Uterus (tissue), 4 donors: ENCODE measurements around the gene PALD1. TPM values are rescaled to one million over a fixed set of nuclear protein-coding genes. Genes with fewer than 3 reads are reported as not detected.

ENCODE experiments used
- DNase-seq, 2 donors: peaks; one replicate each; pipeline ENCODE4 v3.0.0-alpha.2; 2019 to 2020
- H3K27ac ChIP-seq, 2 donors: fragments of 200-600 bp; sonication (generic); 1 replicate in 1 of 2; 2 replicates in 1 of 2; pipeline ENCODE4 v1.5.1; 2016 to 2018
- H3K27me3 ChIP-seq, 2 donors: fragments of 200-600 bp; sonication (generic); one replicate each; pipeline ENCODE4 v1.5.1; 2018 to 2019; ENCODE audit warnings: control low read depth in 1 of 2
- H3K36me3 ChIP-seq, 2 donors: fragments of 200-600 bp; sonication (generic); one replicate each; pipeline ENCODE4 v1.5.1; 2019; ENCODE audit warnings: control low read depth in 1 of 2
- H3K4me1 ChIP-seq, 2 donors: fragments of 200-600 bp; sonication (generic); one replicate each; pipeline ENCODE4 v1.5.1; 2018 to 2019; ENCODE audit warnings: control low read depth in 1 of 2
- H3K4me3 ChIP-seq, 2 donors: fragments of 200-600 bp; sonication (generic); 1 replicate in 1 of 2; 2 replicates in 1 of 2; pipeline ENCODE4 v1.5.1; 2018 to 2019; ENCODE audit warnings: mild to moderate bottlenecking in 1 of 2
- H3K9me3 ChIP-seq, 2 donors: fragments of 200-600 bp; sonication (generic); one replicate each; pipeline ENCODE4 v1.5.1; 2019; ENCODE audit warnings: control low read depth in 1 of 2
- POLR2A ChIP-seq, 2 donors: fragments of 450-650 bp; IDR thresholded peaks; one replicate each; pipeline ENCODE4 v1.6.1; 2016; ENCODE audit warnings: antibody characterized with exemption in 2 of 2, mild to moderate bottlenecking in 1 of 2, moderate library complexity in 1 of 2
- intact Hi-C: fragments of 100-400 bp; cut with DNase I; formaldehyde crosslinking; loops from one replicate; pipeline ENCODE4 v1.15.1; 2023; ENCODE audit warnings: low total_unique reads
- total RNA-seq, 4 donors: library from RNA; depleted of rRNA in 3 of 4; stranded (reverse); fragments of >200 nt in 3 of 4; gene quantifications; one replicate each; pipeline versions ENCODE4 v1.1.0 to v1.2.4, GENCODE V29; 2014 to 2023
- TF ChIP-seq, protein P1 (sequence below), 4 experiments: fragments of 200-600 bp in 2 of 4; fragments of 450-650 bp in 2 of 4; sonication (generic) in 2 of 4; IDR thresholded peaks; one replicate each; pipeline ENCODE4 v1.5.1; 2016 to 2019; ENCODE audit warnings: antibody characterized with exemption in 4 of 4, mild to moderate bottlenecking in 2 of 4, moderate library complexity in 1 of 4
- donor health status: DM: yes; HTN: yes; CAD: no.

PALD1 gene
- total RNA-seq, 4 donors from 2014 or later: 1.8 to 21.6 (median 10.3) TPM

DNA sequence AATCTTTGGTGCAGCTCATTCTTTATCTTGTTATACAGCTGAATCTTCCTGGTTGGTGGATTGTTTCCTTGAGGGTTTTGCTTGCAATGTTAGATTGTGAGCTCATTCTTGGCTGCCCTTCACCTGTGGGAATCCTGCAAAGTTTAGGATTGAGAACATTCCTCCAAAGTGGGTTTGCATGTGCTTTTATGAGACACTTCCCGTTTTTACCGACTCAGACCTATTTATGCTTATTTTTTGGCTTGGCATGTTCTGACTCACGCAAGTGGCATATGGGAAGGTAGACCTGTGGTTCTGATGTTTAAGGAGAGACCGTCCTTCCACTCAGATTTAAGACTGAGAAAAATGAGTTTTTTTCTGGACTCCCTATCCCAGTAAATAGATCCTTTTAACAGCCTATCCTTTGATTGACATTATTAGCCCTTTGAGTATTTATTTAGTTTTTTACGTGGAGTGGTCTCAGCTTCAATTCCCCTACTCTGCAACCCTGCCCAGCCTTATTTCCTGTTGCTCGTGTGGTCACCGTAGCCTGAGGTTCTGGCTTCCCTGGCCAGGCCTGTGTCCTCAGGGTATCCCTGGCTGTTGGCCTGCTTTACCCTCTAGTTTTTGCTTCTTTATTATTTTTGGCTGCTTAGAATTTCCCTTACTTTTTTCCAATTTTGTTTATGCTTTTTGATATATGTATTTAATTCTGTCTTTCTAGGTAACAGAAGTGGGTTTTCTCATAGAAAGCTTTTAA is 137.4 kb downstream of the PALD1 start:
- H3K27ac ChIP-seq: no peak overlapping the region
- H3K4me1 ChIP-seq: no peaks in the 10 kb centered on the region
- DNase-seq: no peak
- intact Hi-C loops: no loop called here
- H3K9me3 ChIP-seq: peaks cover 0 to 10% of the 10 kb centered on the region in 2 donors
- no peaks in the 10 kb centered on the region for H3K27me3 ChIP-seq
- H3K36me3 ChIP-seq: no peaks in the 10 kb centered on the region
- no peak overlapping the region for H3K4me3 ChIP-seq
- no peak for TF ChIP-seq POLR2A (IDR thresholded peaks at IDR 0.05)
- TF ChIP-seq, protein P1, sequence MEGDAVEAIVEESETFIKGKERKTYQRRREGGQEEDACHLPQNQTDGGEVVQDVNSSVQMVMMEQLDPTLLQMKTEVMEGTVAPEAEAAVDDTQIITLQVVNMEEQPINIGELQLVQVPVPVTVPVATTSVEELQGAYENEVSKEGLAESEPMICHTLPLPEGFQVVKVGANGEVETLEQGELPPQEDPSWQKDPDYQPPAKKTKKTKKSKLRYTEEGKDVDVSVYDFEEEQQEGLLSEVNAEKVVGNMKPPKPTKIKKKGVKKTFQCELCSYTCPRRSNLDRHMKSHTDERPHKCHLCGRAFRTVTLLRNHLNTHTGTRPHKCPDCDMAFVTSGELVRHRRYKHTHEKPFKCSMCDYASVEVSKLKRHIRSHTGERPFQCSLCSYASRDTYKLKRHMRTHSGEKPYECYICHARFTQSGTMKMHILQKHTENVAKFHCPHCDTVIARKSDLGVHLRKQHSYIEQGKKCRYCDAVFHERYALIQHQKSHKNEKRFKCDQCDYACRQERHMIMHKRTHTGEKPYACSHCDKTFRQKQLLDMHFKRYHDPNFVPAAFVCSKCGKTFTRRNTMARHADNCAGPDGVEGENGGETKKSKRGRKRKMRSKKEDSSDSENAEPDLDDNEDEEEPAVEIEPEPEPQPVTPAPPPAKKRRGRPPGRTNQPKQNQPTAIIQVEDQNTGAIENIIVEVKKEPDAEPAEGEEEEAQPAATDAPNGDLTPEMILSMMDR (IDR thresholded peaks at IDR 0.05): no peak

DNA sequence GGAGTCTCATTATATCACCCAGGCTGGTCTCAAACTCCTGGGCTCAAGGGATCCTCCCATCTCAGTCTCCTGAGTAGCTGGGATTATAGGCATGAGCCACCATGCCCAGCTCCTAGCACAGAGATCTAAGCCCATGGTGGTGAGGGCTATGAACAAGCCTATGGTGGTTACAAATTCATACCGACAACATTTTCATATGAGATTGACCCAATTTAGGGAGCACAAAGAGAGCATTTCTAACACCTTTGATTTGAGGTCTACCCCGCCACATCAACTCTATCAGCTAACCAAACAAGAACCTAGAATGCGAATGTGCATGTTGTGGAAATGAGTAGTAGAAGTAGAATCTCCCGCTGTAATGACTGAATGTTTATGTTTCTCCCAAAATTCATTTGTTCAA is 138.2 kb downstream of the PALD1 start:
- no peak overlapping the region for H3K27ac ChIP-seq
- H3K27me3 ChIP-seq: no peaks in the 10 kb centered on the region
- DNase-seq: no peak
- no peaks in the 10 kb centered on the region for H3K36me3 ChIP-seq
- TF ChIP-seq, protein P1 (IDR thresholded peaks at IDR 0.05): no peak
- no peak for TF ChIP-seq POLR2A (IDR thresholded peaks at IDR 0.05)
- no peak overlapping the region for H3K4me3 ChIP-seq
- intact Hi-C loops: no loop called here
- H3K9me3 ChIP-seq: peaks cover 0 to 10% of the 10 kb centered on the region in 2 donors
- H3K4me1 ChIP-seq: no peaks in the 10 kb centered on the region

Other genes with a start within 250 kb of the PALD1 start
- gene PPA1, start 245.3 kb upstream of the PALD1 start, total RNA-seq: 100 to 1,000 TPM in 1 of 4 donors, 10 to 100 TPM in 3; 48.5 to 107 (median 69.8) TPM
- gene NPFFR1, start 194.8 kb upstream of the PALD1 start, total RNA-seq: 1 to 10 TPM in 1 of 4 donors, under 1 TPM in 1, not detected in 2; 0.43 to 2.1 TPM
- 10 to 100 TPM in 1 of 4 donors, 1 to 10 TPM in 2, under 1 TPM in 1; 0.29 to 12.1 (median 3.8) TPM for gene LRRC20, start 96.1 kb upstream of the PALD1 start, total RNA-seq
- gene EIF4EBP2, start 74.6 kb upstream of the PALD1 start, total RNA-seq: 10 to 100 TPM; 26.9 to 70.3 (median 46.3) TPM
- gene NODAL, start 37.1 kb upstream of the PALD1 start, total RNA-seq: not detected
- gene PRF1, start 124.0 kb downstream of the PALD1 start, total RNA-seq: 1 to 10 TPM in 2 of 4 donors, under 1 TPM in 1, not detected in 1; 0.51 to 8.7 (median 1.1) TPM
- gene ADAMTS14, start 193.7 kb downstream of the PALD1 start, total RNA-seq: 1 to 10 TPM in 1 of 4 donors, under 1 TPM in 1, not detected in 2; 0.18 to 3.7 TPM